HG02642 (cell line): ENCODE results near the gene GRAMD1C.

Experiments used
- ATAC-seq: cut with Tn5 transposase; IDR thresholded peaks from one replicate; pipeline ENCODE4 v1.9.1; 2021; ENCODE audit warnings: mild to moderate bottlenecking; ENCODE audit not compliant: unreplicated experiment, poor library complexity

The GRAMD1C gene

GRCh38 chr3:113947372-113948014 is 108.9 kb downstream of the GRAMD1C start, which contains the start of gene ZDHHC23:
Gene ZDHHC23 (plus strand): TSS chr3:113948013. CDS start chr3:113948803, 790 bp downstream.
- peak; percentile 85 for ATAC-seq

- peak; percentile 47 for ATAC-seq
Measured at GRCh38 chr3:113948015-113948917, 109.7 kb downstream of the GRAMD1C start.

GRCh38 chr3:113952921-113953320 is 114.3 kb downstream of the GRAMD1C start:
- no peak for ATAC-seq

- ATAC-seq = no peak
Measured at GRCh38 chr3:113953677-113954076, 115.1 kb downstream of the GRAMD1C start.

- no peak for ATAC-seq
Measured at GRCh38 chr3:113954091-113954685, 115.6 kb downstream of the GRAMD1C start.

- ATAC-seq = no peak
Measured at GRCh38 chr3:113963879-113964278, 125.3 kb downstream of the GRAMD1C start.

GRCh38 chr3:113966172-113966571 is 127.6 kb downstream of the GRAMD1C start:
- no peak for ATAC-seq

GRCh38 chr3:113968986-113969385 is 130.4 kb downstream of the GRAMD1C start:
- ATAC-seq = no peak

- no peak for ATAC-seq
Measured at GRCh38 chr3:113977822-113978221, 139.2 kb downstream of the GRAMD1C start.

- ATAC-seq = no peak
Measured at GRCh38 chr3:113979916-113980315, 141.3 kb downstream of the GRAMD1C start.

- ATAC-seq = no peak
Measured at GRCh38 chr3:113981803-113982202, 143.2 kb downstream of the GRAMD1C start.

- no peak for ATAC-seq
Measured at GRCh38 chr3:113983544-113983943, 145.0 kb downstream of the GRAMD1C start.

GRCh38 chr3:113985541-113985940 is 147.0 kb downstream of the GRAMD1C start:
- ATAC-seq = peak; percentile 57
